ENCODE measurements around the gene AIM2. TPM values are rescaled to one million over a fixed set of nuclear protein-coding genes. Genes with fewer than 3 reads are reported as not detected.

AIM2 gene
- polyA plus RNA-seq, 1 donor (not counting 4 experiments of a cell fraction or from before 2014, with no cell fraction given), result 0.33 TPM

DNA sequence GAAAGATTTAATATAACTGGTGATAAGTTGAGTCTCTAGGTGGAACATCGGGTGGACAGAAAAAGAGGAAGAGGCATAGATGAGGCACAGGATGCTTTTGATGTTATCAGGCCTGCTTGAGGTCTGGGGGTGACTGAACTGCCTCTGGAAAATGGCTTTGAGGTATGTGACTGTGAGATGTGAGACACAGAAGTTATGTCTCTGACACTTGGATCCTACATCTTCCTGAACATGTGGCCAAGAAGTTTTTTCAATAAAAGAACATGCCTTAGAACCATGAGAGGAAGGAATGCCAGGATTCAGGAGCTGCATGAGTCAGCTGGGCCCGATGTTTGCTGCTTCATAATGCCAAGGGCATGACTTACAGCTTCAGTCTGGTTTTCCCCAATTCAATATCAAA lies 11.5 kb upstream of the AIM2 start:
- H3K27ac ChIP-seq (ENCODE audit: control insufficient read depth, insufficient read depth, low read length), result no peak overlapping the region
- dilution Hi-C loops (cut with MboI; ENCODE audit: extremely low pct_ligation_motif_present, low sequenced_read_pairs), result no loop called here
- TF ChIP-seq, protein P1, sequence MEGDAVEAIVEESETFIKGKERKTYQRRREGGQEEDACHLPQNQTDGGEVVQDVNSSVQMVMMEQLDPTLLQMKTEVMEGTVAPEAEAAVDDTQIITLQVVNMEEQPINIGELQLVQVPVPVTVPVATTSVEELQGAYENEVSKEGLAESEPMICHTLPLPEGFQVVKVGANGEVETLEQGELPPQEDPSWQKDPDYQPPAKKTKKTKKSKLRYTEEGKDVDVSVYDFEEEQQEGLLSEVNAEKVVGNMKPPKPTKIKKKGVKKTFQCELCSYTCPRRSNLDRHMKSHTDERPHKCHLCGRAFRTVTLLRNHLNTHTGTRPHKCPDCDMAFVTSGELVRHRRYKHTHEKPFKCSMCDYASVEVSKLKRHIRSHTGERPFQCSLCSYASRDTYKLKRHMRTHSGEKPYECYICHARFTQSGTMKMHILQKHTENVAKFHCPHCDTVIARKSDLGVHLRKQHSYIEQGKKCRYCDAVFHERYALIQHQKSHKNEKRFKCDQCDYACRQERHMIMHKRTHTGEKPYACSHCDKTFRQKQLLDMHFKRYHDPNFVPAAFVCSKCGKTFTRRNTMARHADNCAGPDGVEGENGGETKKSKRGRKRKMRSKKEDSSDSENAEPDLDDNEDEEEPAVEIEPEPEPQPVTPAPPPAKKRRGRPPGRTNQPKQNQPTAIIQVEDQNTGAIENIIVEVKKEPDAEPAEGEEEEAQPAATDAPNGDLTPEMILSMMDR (optimal IDR thresholded peaks at IDR 0.05 in 1 of 3, IDR thresholded peaks at IDR 0.05 in 1 of 3, conservative IDR thresholded peaks at IDR 0.05 in 1 of 3; ENCODE audit: extremely low read depth in 1 of 3, insufficient read depth in 2 of 3, low read length in 3 of 3), result no peak
- H3K36me3 ChIP-seq (ENCODE audit: control insufficient read depth in 2 of 2, extremely low read depth in 1 of 2, insufficient read depth in 2 of 2, low read length in 2 of 2), result no peaks in the 10 kb centered on the region
- H3K9ac ChIP-seq (ENCODE audit: control insufficient read depth, extremely low read depth, insufficient read depth, low read length), result no peak overlapping the region
- H4K20me1 ChIP-seq (ENCODE audit: control insufficient read depth, extremely low read depth, insufficient read depth, low read length), result no peaks in the 10 kb centered on the region
- DNase-seq (ENCODE audit: low read depth, low spot score) (peak; percentile 69), FAIRE-seq (peak; percentile 98)
- H3K4me1 ChIP-seq (ENCODE audit: control insufficient read depth, extremely low read depth, insufficient read depth, low read length), result peaks cover 47% of the 10 kb centered on the region
- H3K9me3 ChIP-seq (ENCODE audit: control insufficient read depth, low read depth, low read length), result no peaks in the 10 kb centered on the region
- no peaks in the 10 kb centered on the region for H3K27me3 ChIP-seq (ENCODE audit: control insufficient read depth, extremely low read depth, insufficient read depth, low read length)
- peak overlapping the region; percentile 21 for H2AFZ ChIP-seq (ENCODE audit: control insufficient read depth, low read length)
- H3K9me1 ChIP-seq (ENCODE audit: control insufficient read depth, extremely low read depth, insufficient read depth, low read length), result no peaks in the 10 kb centered on the region
- H3K79me2 ChIP-seq (ENCODE audit: control insufficient read depth, insufficient read depth, low read length), result no peaks in the 10 kb centered on the region
- H3K4me3 ChIP-seq (ENCODE audit: control insufficient read depth in 2 of 3, extremely low read depth in 1 of 3, insufficient read depth in 2 of 3, low read depth in 1 of 3, low read length in 3 of 3), result no peak overlapping the region
- no peak overlapping the region for H3K4me2 ChIP-seq (ENCODE audit: control insufficient read depth, extremely low read depth, insufficient read depth, low read depth, low read length)

DNA sequence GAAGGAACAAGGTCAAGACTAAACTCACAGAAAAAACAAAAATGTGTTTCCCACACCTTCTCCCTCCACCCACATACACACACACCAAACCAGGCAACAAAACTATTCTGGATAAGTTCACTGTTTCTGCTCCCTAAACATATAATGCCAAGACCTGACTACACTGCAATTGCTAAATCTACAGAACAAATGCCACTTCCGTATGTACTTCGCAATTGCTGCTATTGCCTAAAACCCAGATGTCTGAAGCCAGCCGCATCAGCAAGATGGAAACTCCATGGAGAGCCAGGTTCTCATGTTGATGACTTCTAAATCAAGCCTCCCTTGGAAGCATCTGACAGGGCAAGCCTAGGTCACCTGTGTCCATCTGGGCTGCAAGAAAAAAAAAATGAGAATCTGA lies 8.3 kb upstream of the AIM2 start:
- dilution Hi-C loops (cut with MboI; ENCODE audit: extremely low pct_ligation_motif_present, low sequenced_read_pairs), result no loop called here
- FAIRE-seq (no peak), DNase-seq (ENCODE audit: low read depth, low spot score) (no peak)
- Histone ChIP-seq H3K9ac (ENCODE audit: control insufficient read depth, extremely low read depth, insufficient read depth, low read length) (no peak overlapping the region), H3K4me1 (ENCODE audit: control insufficient read depth, extremely low read depth, insufficient read depth, low read length) (peaks cover 18% of the 10 kb centered on the region), H2AFZ (ENCODE audit: control insufficient read depth, low read length) (no peak overlapping the region), H3K27ac (ENCODE audit: control insufficient read depth, insufficient read depth, low read length) (no peak overlapping the region), H3K79me2 (ENCODE audit: control insufficient read depth, insufficient read depth, low read length) (no peaks in the 10 kb centered on the region), H3K9me1 (ENCODE audit: control insufficient read depth, extremely low read depth, insufficient read depth, low read length) (no peaks in the 10 kb centered on the region), H3K9me3 (ENCODE audit: control insufficient read depth, low read depth, low read length) (no peaks in the 10 kb centered on the region), H3K4me3 (ENCODE audit: control insufficient read depth in 2 of 3, extremely low read depth in 1 of 3, insufficient read depth in 2 of 3, low read depth in 1 of 3, low read length in 3 of 3) (no peak overlapping the region), H3K36me3 (ENCODE audit: control insufficient read depth in 2 of 2, extremely low read depth in 1 of 2, insufficient read depth in 2 of 2, low read length in 2 of 2) (no peaks in the 10 kb centered on the region), H3K4me2 (ENCODE audit: control insufficient read depth, extremely low read depth, insufficient read depth, low read depth, low read length) (no peak overlapping the region), H4K20me1 (ENCODE audit: control insufficient read depth, extremely low read depth, insufficient read depth, low read length) (no peaks in the 10 kb centered on the region), H3K27me3 (ENCODE audit: control insufficient read depth, extremely low read depth, insufficient read depth, low read length) (no peaks in the 10 kb centered on the region)
- TF ChIP-seq, protein P1 (optimal IDR thresholded peaks at IDR 0.05 in 1 of 3, IDR thresholded peaks at IDR 0.05 in 1 of 3, conservative IDR thresholded peaks at IDR 0.05 in 1 of 3; ENCODE audit: extremely low read depth in 1 of 3, insufficient read depth in 2 of 3, low read length in 3 of 3), result no peak
- TF ChIP-seq EZH2 (IDR thresholded peaks at IDR 0.05; ENCODE audit: low read length), result no peak
